Lower lobe of right lung (tissue), 2 donors: ENCODE data around the gene MACIR. TPM values are rescaled to one million over a fixed set of nuclear protein-coding genes. Genes with fewer than 3 reads are reported as not detected.

Experiments used
- ATAC-seq, 2 donors: fragments of 200-7000 bp; cut with Tn5 transposase; one replicate each; pipeline ENCODE4 v1.9.1; 2020 to 2022; ENCODE audit warnings: mild to moderate bottlenecking in 2 of 2, moderate library complexity in 2 of 2
- DNase-seq: peaks from one replicate; pipeline ENCODE4 v3.0.0-alpha.2; 2020
- H3K27ac ChIP-seq: fragments of 200-600 bp; one replicate; pipeline ENCODE4 v1.8.0; 2022
- H3K27me3 ChIP-seq: fragments of 200-600 bp; one replicate; pipeline ENCODE4 v1.8.0; 2022; ENCODE audit warnings: low read depth
- H3K36me3 ChIP-seq: fragments of 200-600 bp; one replicate; pipeline ENCODE4 v1.8.0; 2022; ENCODE audit warnings: mild to moderate bottlenecking
- H3K4me1 ChIP-seq: fragments of 200-600 bp; one replicate; pipeline ENCODE4 v1.8.0; 2022
- H3K4me3 ChIP-seq: fragments of 200-600 bp; one replicate; pipeline ENCODE4 v1.8.0; 2022; ENCODE audit warnings: mild to moderate bottlenecking
- H3K9me3 ChIP-seq: fragments of 200-600 bp; one replicate; pipeline ENCODE4 v1.8.0; 2022
- CTCF ChIP-seq: fragments of 200-600 bp; IDR thresholded peaks from one replicate; pipeline ENCODE4 v1.8.0; 2022; ENCODE audit warnings: antibody characterized with exemption, mild to moderate bottlenecking
- intact Hi-C: fragments of 100-400 bp; cut with DNase I; formaldehyde crosslinking; loops from one replicate; pipeline ENCODE4 v1.11.0; 2022
- total RNA-seq: library from RNA; stranded (reverse); fragmentation: NEBNext Ultra II Directional; extraction: Animal tissue kit (Norgen Biotek cat#: 25700); gene quantifications from one replicate; pipeline ENCODE4 v1.2.1, GENCODE V29; 2021
- donor health status: DM: no; HTN: yes; CAD: no; lungs with severe emphysema.

Gene MACIR
- total RNA-seq, 1 donor from 2014 or later = 4.9 TPM

- no peaks in the 10 kb centered on the region for H3K4me1 ChIP-seq
- ATAC-seq (no peak), DNase-seq (no peak)
- intact Hi-C loops = no loop called here
- H3K4me3 ChIP-seq = no peak overlapping the region
- no peaks in the 10 kb centered on the region for H3K36me3 ChIP-seq
- no peak overlapping the region for H3K27ac ChIP-seq
- H3K9me3 ChIP-seq = no peaks in the 10 kb centered on the region
- no peaks in the 10 kb centered on the region for H3K27me3 ChIP-seq
- no peak for TF ChIP-seq CTCF
Measured at GRCh38 chr5:103315455-103315854, 56.9 kb downstream of the MACIR start.

- intact Hi-C loops = no loop called here
- DNase-seq (no peak), ATAC-seq (no peak)
- Histone ChIP-seq H3K27ac (no peak overlapping the region), H3K4me3 (no peak overlapping the region), H3K27me3 (no peaks in the 10 kb centered on the region), H3K36me3 (no peaks in the 10 kb centered on the region), H3K9me3 (no peaks in the 10 kb centered on the region), H3K4me1 (no peaks in the 10 kb centered on the region)
- TF ChIP-seq CTCF = no peak
Measured at GRCh38 chr5:103327451-103327850, 68.9 kb downstream of the MACIR start.

GRCh38 chr5:103327893-103328292, 69.3 kb downstream of the MACIR start:
- ATAC-seq = no peak
- no peak overlapping the region for H3K4me3 ChIP-seq
- H3K27ac ChIP-seq = no peak overlapping the region
- intact Hi-C loops = no loop called here
- H3K27me3 ChIP-seq = no peaks in the 10 kb centered on the region
- no peak for DNase-seq
- TF ChIP-seq CTCF = no peak
- no peaks in the 10 kb centered on the region for H3K9me3 ChIP-seq
- H3K4me1 ChIP-seq = no peaks in the 10 kb centered on the region
- no peaks in the 10 kb centered on the region for H3K36me3 ChIP-seq

Other genes with a start within 250 kb of the MACIR start
- gene GIN1, start 138.6 kb upstream of the MACIR start, total RNA-seq = 7.5 TPM
- gene PPIP5K2, start 138.5 kb upstream of the MACIR start, total RNA-seq = 62.2 TPM